Adrenal gland (tissue), 12 donors: ENCODE measurements around the gene AKAP13. TPM values are rescaled to one million over a fixed set of nuclear protein-coding genes. Genes with fewer than 3 reads are reported as not detected.

Source experiments
- DNase-seq, 7 donors: peaks; one replicate each; pipeline ENCODE4 v3.0.0-alpha.2; 2019 to 2020
- H3K27ac ChIP-seq, 5 donors: fragments of 200-600 bp; sonication (generic) in 4 of 5; 1 replicate in 3 of 5; 2 replicates in 2 of 5; pipeline versions ENCODE4 v1.5.1 to v1.8.0; 2016 to 2020; ENCODE audit warnings: mild to moderate bottlenecking in 1 of 5
- H3K27me3 ChIP-seq: fragments of 200-600 bp; 2 replicates; pipeline ENCODE4 v1.8.0; 2021
- H3K36me3 ChIP-seq, 2 donors: fragments of 200-600 bp; replicated peaks in 1 of 2; 1 replicate in 1 of 2; 2 replicates in 1 of 2; pipeline versions ENCODE4 v1.5.1 to v1.8.0; 2018 to 2022
- H3K4me1 ChIP-seq, 2 donors: fragments of 200-600 bp; replicated peaks in 1 of 2; 1 replicate in 1 of 2; 2 replicates in 1 of 2; pipeline versions ENCODE4 v1.5.1 to v1.8.0; 2018 to 2021
- H3K4me3 ChIP-seq, 4 donors: fragments of 200-600 bp; sonication (generic) in 3 of 4; one replicate each; pipeline ENCODE4 v1.5.1; 2016 to 2018
- H3K9me3 ChIP-seq, 3 donors: fragments of 200-600 bp; sonication (generic) in 1 of 3; replicated peaks in 1 of 3; 1 replicate in 2 of 3; 2 replicates in 1 of 3; pipeline versions ENCODE4 v1.5.1 to v1.8.0; 2016 to 2021
- POLR2A ChIP-seq, 2 donors: fragments of 450-650 bp; IDR thresholded peaks; one replicate each; pipeline ENCODE4 v1.6.1; 2017; ENCODE audit warnings: antibody characterized with exemption in 2 of 2, mild to moderate bottlenecking in 2 of 2, moderate library complexity in 1 of 2
- WGBS, 4 donors: extraction: QIAGEN DNeasy Blood & Tissue Kit in 2 of 4; methylation state at CpG; one replicate each; pipeline versions ENCODE4 v1.1.5 to v1.1.7; 2013 to 2017; 5-methylcytosine and 5-hydroxymethylcytosine counted together
- intact Hi-C, 2 donors: fragments of 100-400 bp; cut with DNase I; formaldehyde crosslinking; loops; one replicate each; pipeline versions ENCODE4 v1.14.1 to v1.15.0; 2022 to 2023
- polyA plus RNA-seq, 3 donors: library from polyadenylated mRNA; stranded (reverse); fragments of 200-250 nt in 2 of 3; fragments of 350-450 nt in 1 of 3; fragmentation: Illumina TruSeq in 1 of 3; extraction: RNeasy Lipid Tissue Mini Kit (QIAGEN cat#74804) in 1 of 3; gene quantifications; one replicate each; pipeline ENCODE4 v1.2.3, GENCODE V29; 2013 to 2014
- total RNA-seq, 9 donors: library from RNA; depleted of rRNA in 4 of 9; stranded (reverse); fragments of >200 nt in 4 of 9; fragments of 120-200 nt in 1 of 9; fragmentation: NEBNext Ultra II Directional in 1 of 9; extraction: Animal tissue kit (Norgen Biotek cat#: 25700) in 1 of 9; gene quantifications; one replicate each; pipeline versions ENCODE4 v1.1.0 to v1.2.4, GENCODE V29; 2013 to 2023
- TF ChIP-seq, protein P1 (sequence below), 6 experiments: fragments of 450-650 bp in 4 of 6; fragments of 200-600 bp in 2 of 6; sonication (generic) in 1 of 6; IDR thresholded peaks; 1 replicate in 5 of 6; 2 replicates in 1 of 6; pipeline versions ENCODE4 v1.5.1 to v1.8.0; 2016 to 2021; ENCODE audit warnings: antibody characterized with exemption in 6 of 6, mild to moderate bottlenecking in 2 of 6, moderate library complexity in 1 of 6
- donor health status: healthy with polysubstance abuse.
- donor health status: Bipolar disorder and iron deficiency.
- donor health status: DM: yes; HTN: yes; CAD: no.
- donor health status: DM: no; HTN: no; CAD: no.
- donor health status: DM: no; HTN: no; CAD: no.
- donor health status: DM: yes; HTN: yes; CAD: no.

AKAP13 gene
- total and polyA plus RNA-seq, 12 donors = 42.7 to 144 (median 89.2) TPM

DNA sequence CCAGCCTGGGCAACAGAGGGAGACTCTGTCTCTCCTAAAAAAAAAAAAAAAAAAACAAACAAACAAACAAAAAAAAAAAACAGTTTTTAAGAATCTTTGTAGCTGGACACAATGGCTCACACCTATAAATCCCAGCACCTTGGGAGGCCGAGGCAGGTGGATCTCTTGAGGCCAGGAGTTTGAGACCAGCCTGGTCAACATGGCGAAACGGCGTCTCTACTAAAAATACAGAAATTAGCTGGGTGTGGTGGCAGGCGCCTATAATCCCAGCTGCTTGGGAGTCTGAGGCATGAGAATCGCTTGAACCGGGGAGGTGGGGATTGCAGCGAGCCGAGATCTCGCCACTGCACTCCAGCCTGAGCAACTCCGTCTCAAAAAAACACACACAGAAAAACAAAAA lies 361.3 kb downstream of the AKAP13 start:
- Histone ChIP-seq H3K4me1 (no peaks in the 10 kb centered on the region), H3K4me3 (no peak overlapping the region)
- DNase-seq = peak in 1 of 7 donors; percentile 46

GRCh38 chr15:85742186-85742821 lies 361.9 kb downstream of the AKAP13 start:
- Histone ChIP-seq H3K9me3 (peaks cover 0 to 3% (median 0%) of the 10 kb centered on the region in 3 donors), H3K36me3 (peaks cover 0 to 92% of the 10 kb centered on the region in 2 donors), H3K4me1 (no peaks in the 10 kb centered on the region), H3K27me3 (no peaks in the 10 kb centered on the region), H3K27ac (no peak overlapping the region), H3K4me3 (no peak overlapping the region)
- TF ChIP-seq POLR2A (IDR thresholded peaks at IDR 0.05) = no peak
- TF ChIP-seq, protein P1, sequence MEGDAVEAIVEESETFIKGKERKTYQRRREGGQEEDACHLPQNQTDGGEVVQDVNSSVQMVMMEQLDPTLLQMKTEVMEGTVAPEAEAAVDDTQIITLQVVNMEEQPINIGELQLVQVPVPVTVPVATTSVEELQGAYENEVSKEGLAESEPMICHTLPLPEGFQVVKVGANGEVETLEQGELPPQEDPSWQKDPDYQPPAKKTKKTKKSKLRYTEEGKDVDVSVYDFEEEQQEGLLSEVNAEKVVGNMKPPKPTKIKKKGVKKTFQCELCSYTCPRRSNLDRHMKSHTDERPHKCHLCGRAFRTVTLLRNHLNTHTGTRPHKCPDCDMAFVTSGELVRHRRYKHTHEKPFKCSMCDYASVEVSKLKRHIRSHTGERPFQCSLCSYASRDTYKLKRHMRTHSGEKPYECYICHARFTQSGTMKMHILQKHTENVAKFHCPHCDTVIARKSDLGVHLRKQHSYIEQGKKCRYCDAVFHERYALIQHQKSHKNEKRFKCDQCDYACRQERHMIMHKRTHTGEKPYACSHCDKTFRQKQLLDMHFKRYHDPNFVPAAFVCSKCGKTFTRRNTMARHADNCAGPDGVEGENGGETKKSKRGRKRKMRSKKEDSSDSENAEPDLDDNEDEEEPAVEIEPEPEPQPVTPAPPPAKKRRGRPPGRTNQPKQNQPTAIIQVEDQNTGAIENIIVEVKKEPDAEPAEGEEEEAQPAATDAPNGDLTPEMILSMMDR (IDR thresholded peaks at IDR 0.05) = no peak
- DNase-seq = peak in 1 of 7 donors; percentile 52
- intact Hi-C loops = no loop called here
- WGBS, 4 donors = 53 to 65% (median 63%) methylated on average over 8 of the region's 8 CpGs

More for the DNA sequence above, 361.3 kb downstream of the AKAP13 start:
- intact Hi-C loops = no loop called here
- H3K27me3 ChIP-seq = no peaks in the 10 kb centered on the region
- peaks cover 0 to 92% of the 10 kb centered on the region in 2 donors for H3K36me3 ChIP-seq
- TF ChIP-seq, protein P1 (IDR thresholded peaks at IDR 0.05) = no peak
- TF ChIP-seq POLR2A (IDR thresholded peaks at IDR 0.05) = no peak
- no peak overlapping the region for H3K27ac ChIP-seq
- peaks cover 0 to 3% (median 0%) of the 10 kb centered on the region in 3 donors for H3K9me3 ChIP-seq
- WGBS, 4 donors = 95 to 96% (median 95%) methylated on average over 11 of the region's 11 CpGs

- no peaks in the 10 kb centered on the region for H3K27me3 ChIP-seq
- peaks cover 0 to 6% of the 10 kb centered on the region in 2 donors for H3K4me1 ChIP-seq
- peaks cover 0 to 94% of the 10 kb centered on the region in 2 donors for H3K36me3 ChIP-seq
- H3K27ac ChIP-seq = no peak overlapping the region
- H3K9me3 ChIP-seq = peaks cover 0 to 3% (median 0%) of the 10 kb centered on the region in 3 donors
- DNase-seq = peak in 1 of 7 donors; percentile 46
- 83 to 91% (median 90%) methylated on average over 14 of the region's 14 CpGs for WGBS, 4 donors
- TF ChIP-seq, protein P1 (IDR thresholded peaks at IDR 0.05) = no peak
- TF ChIP-seq POLR2A (IDR thresholded peaks at IDR 0.05) = no peak
- no peak overlapping the region for H3K4me3 ChIP-seq
- intact Hi-C loops = no loop called here
These were observed 363.1 kb downstream of the AKAP13 start for GRCh38 chr15:85743392-85744055.

GRCh38 chr15:85744579-85744978 lies 364.2 kb downstream of the AKAP13 start:
- Histone ChIP-seq H3K36me3 (peaks cover 0 to 88% of the 10 kb centered on the region in 2 donors), H3K4me3 (no peak overlapping the region), H3K9me3 (no peaks in the 10 kb centered on the region), H3K4me1 (peaks cover 0 to 10% of the 10 kb centered on the region in 2 donors), H3K27me3 (no peaks in the 10 kb centered on the region), H3K27ac (peak overlapping the region in 1 of 5 donors; percentile 3)
- DNase-seq = peak in 3 of 7 donors; percentile 8 to 45 (median 9)
- TF ChIP-seq, protein P1 (IDR thresholded peaks at IDR 0.05) = no peak
- no peak for TF ChIP-seq POLR2A (IDR thresholded peaks at IDR 0.05)
- WGBS, 4 donors = 90 to 96% (median 91%) methylated on average over 9 to 10 of the region's 10 CpGs
- intact Hi-C loops = no loop called here
